Nephron (organoid): ENCODE data around the gene WDR53.
"Not testable (repeated sequence)": the region's sequence is repeated elsewhere in the genome, so short reads cannot be mapped to it uniquely, and the experiment has no call there.

ENCODE experiments used
- H3K27ac Mint-ChIP-seq, 3 experiments: 2 replicates each; pipeline ENCODE4 v1.8.0; 2020; ENCODE audit warnings: mixed read lengths in 3 of 3, mild to moderate bottlenecking in 2 of 3, moderate library complexity in 1 of 3
- H3K27me3 Mint-ChIP-seq: 2 replicates; pipeline ENCODE4 v1.8.0; 2021; ENCODE audit warnings: low read depth, mild to moderate bottlenecking, moderate library complexity, mixed read lengths
- H3K36me3 Mint-ChIP-seq: 2 replicates; pipeline ENCODE4 v1.8.0; 2020; ENCODE audit warnings: low read depth, mixed read lengths
- H3K4me1 Mint-ChIP-seq: 2 replicates; pipeline ENCODE4 v1.8.0; 2020; ENCODE audit warnings: mixed read lengths
- H3K4me3 Mint-ChIP-seq, 3 experiments: 2 replicates each; pipeline ENCODE4 v1.8.0; 2020; ENCODE audit warnings: mild to moderate bottlenecking in 3 of 3, mixed read lengths in 3 of 3, moderate library complexity in 2 of 3
- H3K9me3 Mint-ChIP-seq: 2 replicates; pipeline ENCODE4 v1.8.0; 2020; ENCODE audit warnings: mixed read lengths
- CTCF ChIP-seq, 3 experiments: fragments of 200-600 bp; sonication (generic); IDR thresholded peaks; one replicate each; pipeline ENCODE4 v1.5.0; 2021; ENCODE audit warnings: antibody characterized with exemption in 3 of 3; ENCODE audit not compliant: unreplicated experiment in 3 of 3

The WDR53 gene

GRCh38 chr3:196608693-196609092 is 40.3 kb upstream of the WDR53 start:
- H3K27me3 Mint-ChIP-seq: peaks cover 3% of the 10 kb centered on the region
- no peaks in the 10 kb centered on the region for H3K9me3 Mint-ChIP-seq
- no peaks in the 10 kb centered on the region for H3K36me3 Mint-ChIP-seq
- TF ChIP-seq CTCF (IDR thresholded peaks at IDR 0.05; ENCODE audit: unreplicated experiment in 3 of 3): no peak
- H3K4me1 Mint-ChIP-seq: no peaks in the 10 kb centered on the region
- H3K4me3 Mint-ChIP-seq: no peak overlapping the region
- H3K27ac Mint-ChIP-seq: no peak overlapping the region

DNA sequence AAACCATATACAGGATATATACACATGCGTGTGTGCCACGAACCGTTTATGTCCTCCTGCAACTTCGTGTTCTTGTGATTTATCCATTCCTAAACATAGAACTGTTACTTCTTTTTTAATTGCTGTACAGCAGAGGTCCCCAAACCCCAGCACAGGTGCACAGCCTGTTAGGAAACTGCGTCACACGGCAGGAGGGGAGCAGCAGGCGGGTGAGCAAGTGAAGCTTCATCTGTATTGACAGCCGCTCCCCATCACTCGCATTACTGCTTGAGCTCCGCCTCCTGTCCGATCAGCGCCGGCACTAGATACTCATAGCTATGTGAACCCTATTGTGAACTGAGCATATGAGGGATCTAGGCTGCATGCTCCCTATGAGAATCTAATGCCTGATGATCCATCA is 36.2 kb upstream of the WDR53 start:
- Mint-ChIP-seq H3K4me3 (no peak overlapping the region), H3K4me1 (no peaks in the 10 kb centered on the region), H3K27ac (no peak overlapping the region), H3K27me3 (peaks cover 7% of the 10 kb centered on the region), H3K36me3 (no peaks in the 10 kb centered on the region), H3K9me3 (no peaks in the 10 kb centered on the region)
- no peak for TF ChIP-seq CTCF (IDR thresholded peaks at IDR 0.05; ENCODE audit: unreplicated experiment in 3 of 3)

DNA sequence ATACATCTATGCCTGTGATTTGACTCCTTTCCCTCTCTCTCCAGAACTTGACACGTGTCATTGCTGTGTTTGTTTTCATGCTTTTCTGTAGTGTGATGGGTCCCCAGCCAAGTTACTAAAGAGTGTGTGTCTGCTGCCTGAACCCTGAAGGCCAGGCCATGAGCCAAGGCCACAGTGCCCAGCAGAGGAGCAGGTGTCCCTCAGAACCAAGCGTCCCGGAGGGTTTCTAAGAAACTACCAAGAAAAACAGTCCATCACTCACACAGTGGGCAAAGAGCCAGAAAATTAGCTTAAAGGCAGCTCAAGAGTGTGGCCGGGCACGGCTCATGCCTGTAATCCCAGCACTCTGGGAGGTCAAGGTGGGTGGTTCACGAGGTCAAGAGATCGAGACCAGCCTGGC is 35.3 kb upstream of the WDR53 start:
- Mint-ChIP-seq H3K27ac (no peak overlapping the region), H3K4me1 (no peaks in the 10 kb centered on the region), H3K27me3 (peaks cover 4% of the 10 kb centered on the region), H3K9me3 (no peaks in the 10 kb centered on the region), H3K36me3 (no peaks in the 10 kb centered on the region), H3K4me3 (no peak overlapping the region)
- no peak for TF ChIP-seq CTCF (IDR thresholded peaks at IDR 0.05; ENCODE audit: unreplicated experiment in 3 of 3)

DNA sequence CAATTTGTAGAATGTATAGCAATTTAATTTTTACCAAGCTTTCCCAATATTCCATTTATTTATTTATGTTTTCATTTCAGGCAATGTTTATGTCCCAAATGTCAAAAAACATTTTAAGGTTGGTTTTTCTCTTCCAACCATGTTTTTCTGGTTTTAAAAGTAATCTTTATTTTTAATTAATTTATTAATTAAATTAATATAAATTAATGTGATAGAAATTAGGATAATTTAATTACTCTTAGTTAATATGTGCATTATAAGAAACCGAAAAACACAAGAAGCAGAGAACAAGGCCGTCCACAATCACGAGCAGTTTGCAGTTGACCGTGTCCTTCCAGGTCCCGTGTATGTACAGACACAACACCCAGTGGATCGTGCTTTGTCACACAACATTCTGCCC is 34.3 kb upstream of the WDR53 start:
- Mint-ChIP-seq H3K4me3 (no peak overlapping the region), H3K9me3 (no peaks in the 10 kb centered on the region), H3K27me3 (peaks cover 4% of the 10 kb centered on the region), H3K36me3 (no peaks in the 10 kb centered on the region), H3K4me1 (no peaks in the 10 kb centered on the region), H3K27ac (no peak overlapping the region)
- no peak for TF ChIP-seq CTCF (IDR thresholded peaks at IDR 0.05; ENCODE audit: unreplicated experiment in 3 of 3)

- no peak for TF ChIP-seq CTCF (IDR thresholded peaks at IDR 0.05; ENCODE audit: unreplicated experiment in 3 of 3)
- Mint-ChIP-seq H3K4me1 (no peaks in the 10 kb centered on the region), H3K27ac (no peak overlapping the region), H3K9me3 (no peaks in the 10 kb centered on the region), H3K36me3 (no peaks in the 10 kb centered on the region), H3K4me3 (no peak overlapping the region), H3K27me3 (peaks cover 4% of the 10 kb centered on the region)
These were observed 32.0 kb upstream of the WDR53 start for GRCh38 chr3:196600359-196600758.

DNA sequence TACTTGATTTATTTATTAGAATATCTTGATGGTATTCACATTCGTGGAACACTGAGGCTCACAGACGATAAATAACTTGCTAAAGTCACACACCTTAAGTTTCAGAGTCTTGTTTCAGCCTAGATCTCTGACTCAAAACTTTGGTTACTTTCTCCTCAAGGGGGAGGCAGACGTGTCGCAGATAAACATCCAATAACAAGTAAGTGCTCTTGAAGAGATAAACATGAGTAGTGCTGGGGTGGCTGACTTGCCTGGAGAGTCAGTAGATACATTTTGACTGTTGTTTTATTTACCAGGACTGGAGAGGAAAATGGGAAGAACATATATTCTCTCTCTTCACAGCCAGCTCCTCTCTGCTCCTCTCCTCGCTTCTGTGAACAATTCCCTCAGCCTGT is 31.4 kb upstream of the WDR53 start:
- no peak for TF ChIP-seq CTCF (IDR thresholded peaks at IDR 0.05; ENCODE audit: unreplicated experiment in 3 of 3)
- H3K9me3 Mint-ChIP-seq: no peaks in the 10 kb centered on the region
- H3K4me1 Mint-ChIP-seq: no peaks in the 10 kb centered on the region
- H3K36me3 Mint-ChIP-seq: no peaks in the 10 kb centered on the region
- no peak overlapping the region for H3K27ac Mint-ChIP-seq
- H3K27me3 Mint-ChIP-seq: peaks cover 4% of the 10 kb centered on the region
- H3K4me3 Mint-ChIP-seq: no peak overlapping the region

DNA sequence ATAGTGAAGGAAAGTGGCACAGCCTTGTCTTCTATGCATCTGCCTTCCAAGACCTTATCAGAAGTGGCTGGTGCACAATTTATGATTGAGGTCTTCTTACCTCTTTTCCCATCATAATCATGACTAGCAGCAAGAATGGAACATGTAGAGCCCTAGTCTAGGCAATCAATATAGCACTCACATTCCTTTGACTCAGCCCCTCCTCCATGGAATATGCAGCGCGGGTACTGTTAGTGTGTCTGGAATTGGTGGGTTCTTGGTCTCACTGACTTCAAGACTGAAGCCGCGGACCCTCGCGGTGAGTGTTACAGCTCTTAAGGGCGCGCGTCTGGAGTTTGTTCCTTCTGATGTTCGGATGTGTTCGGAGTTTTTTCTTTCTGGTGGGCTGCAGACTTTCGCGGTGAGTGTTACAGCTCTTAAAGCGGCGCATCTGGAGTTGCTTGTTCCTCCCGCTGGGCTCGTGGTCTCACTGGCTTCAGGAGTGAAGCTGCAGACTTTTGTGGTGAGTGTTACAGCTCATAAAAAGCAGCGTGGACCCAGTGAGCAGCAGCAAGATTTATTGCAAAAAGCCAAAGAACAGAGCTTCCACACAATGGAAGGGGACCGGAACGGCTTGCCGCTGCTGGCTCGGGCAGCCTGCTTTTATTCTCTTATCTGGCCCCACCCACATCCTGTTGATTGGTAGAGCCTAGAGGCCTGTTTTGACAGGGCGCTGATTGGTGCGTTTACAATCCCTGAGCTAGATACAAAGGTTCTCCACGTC is 29.8 kb upstream of the WDR53 start:
- not testable (repeated sequence) for H3K27me3 Mint-ChIP-seq, H3K36me3 Mint-ChIP-seq, H3K9me3 Mint-ChIP-seq, H3K4me1 Mint-ChIP-seq, H3K4me3 Mint-ChIP-seq, H3K27ac Mint-ChIP-seq
